BJ (cell line): Measurements from ENCODE around the gene C5orf58. TPM values are rescaled to one million over a fixed set of nuclear protein-coding genes. Genes with fewer than 3 reads are reported as not detected.

Source experiments
- CTCF ChIA-PET: fragments of 350-600 bp; formaldehyde crosslinking; extraction: SDS; loops from one replicate; lab custom pipeline; 2021; ENCODE audit warnings: antibody characterized with exemption, inconsistent platforms; lab: Yijun Ruan, JAX
- POLR2A ChIA-PET: fragments of 300-600 bp; sonication (Branson Sonifier 250); formaldehyde crosslinking; extraction: SDS; loops from one replicate; lab custom pipeline; 2021; ENCODE audit warnings: antibody characterized with exemption; lab: Charles Lee
- DNase-seq: peaks from one replicate; pipeline ENCODE4 v3.0.0-alpha.2; 2011; ENCODE audit warnings: low read depth
- H3K27me3 ChIP-seq: 2 replicates; pipeline ENCODE4 v1.6.0; 2011; ENCODE audit warnings: low read length; ENCODE audit not compliant: control insufficient read depth, insufficient read depth
- H3K36me3 ChIP-seq: 2 replicates; pipeline ENCODE4 v1.5.1; 2011; ENCODE audit warnings: low read length; ENCODE audit not compliant: control insufficient read depth, insufficient read depth
- H3K4me3 ChIP-seq: 2 replicates; pipeline ENCODE4 v1.5.1; 2011; ENCODE audit warnings: low read depth, mild to moderate bottlenecking, control low read depth, low read length
- CTCF ChIP-seq: IDR thresholded peaks from 2 replicates; pipeline ENCODE4 v1.5.1; 2011; ENCODE audit warnings: low read depth, mild to moderate bottlenecking, control low read depth, inconsistent platforms, low read length, moderate library complexity; ENCODE audit not compliant: insufficient read depth
- polyA plus RNA-seq: library from polyadenylated mRNA; depleted of rRNA; stranded (reverse); fragments of >200 nt; gene quantifications from 2 replicates; pipeline ENCODE4 v1.2.3, GENCODE V29; 2011

C5orf58 gene
- polyA plus RNA-seq, 1 experiment: not detected

- Histone ChIP-seq H3K36me3 (no peaks in the 10 kb centered on the region), H3K27me3 (peaks cover 3% of the 10 kb centered on the region; the same call in 1 of the 2 replicates), H3K4me3 (no peak overlapping the region)
- no peak for DNase-seq
- ChIA-PET POLR2A (no interaction called here), CTCF (no interaction called here)
- no peak for TF ChIP-seq CTCF
These were observed 16.6 kb downstream of the C5orf58 start for GRCh38 chr5:170249355-170249754.

- CTCF ChIA-PET: interaction anchor here (1.2 kb wide), 1 partner anchor 18 kb away, joined by 3 read pairs; no protein-coding TSS in a partner anchor
- Histone ChIP-seq H3K4me3 (no peak overlapping the region), H3K27me3 (peaks cover 3% of the 10 kb centered on the region; the same call in 1 of the 2 replicates), H3K36me3 (no peaks in the 10 kb centered on the region)
- no peak for TF ChIP-seq CTCF
- POLR2A ChIA-PET: no interaction called here
- no peak for DNase-seq
These were observed 18.1 kb downstream of the C5orf58 start for GRCh38 chr5:170250810-170251317.

- Histone ChIP-seq H3K36me3 (no peaks in the 10 kb centered on the region), H3K4me3 (no peak overlapping the region), H3K27me3 (peaks cover 3% of the 10 kb centered on the region; the same call in 1 of the 2 replicates)
- DNase-seq: no peak
- ChIA-PET CTCF (interaction anchor here (1.2 to 1.5 kb wide), 2 partner anchors 14 to 17 kb away, joined by 3 to 5 read pairs; no protein-coding TSS in a partner anchor), POLR2A (no interaction called here)
- no peak for TF ChIP-seq CTCF
These were observed 18.7 kb downstream of the C5orf58 start for GRCh38 chr5:170251462-170251861.

GRCh38 chr5:170252109-170252508, 19.3 kb downstream of the C5orf58 start:
- CTCF ChIA-PET: interaction anchor here (1.5 kb wide), 1 partner anchor 14 kb away, joined by 5 read pairs; no protein-coding TSS in a partner anchor

More at GRCh38 chr5:170252109-170252508, 19.3 kb downstream of the C5orf58 start:
- no peak for DNase-seq
- Histone ChIP-seq H3K4me3 (no peak overlapping the region), H3K27me3 (peaks cover 3% of the 10 kb centered on the region; the same call in 1 of the 2 replicates), H3K36me3 (no peaks in the 10 kb centered on the region)
- TF ChIP-seq CTCF: no peak
- POLR2A ChIA-PET: no interaction called here
